ENCODE data around the gene RFTN2. TPM values are rescaled to one million over a fixed set of nuclear protein-coding genes. Genes with fewer than 3 reads are reported as not detected.
"Not testable (repeated sequence)": the region's sequence is repeated elsewhere in the genome, so short reads cannot be mapped to it uniquely, and the experiment has no call there.

Gene RFTN2, protein sequence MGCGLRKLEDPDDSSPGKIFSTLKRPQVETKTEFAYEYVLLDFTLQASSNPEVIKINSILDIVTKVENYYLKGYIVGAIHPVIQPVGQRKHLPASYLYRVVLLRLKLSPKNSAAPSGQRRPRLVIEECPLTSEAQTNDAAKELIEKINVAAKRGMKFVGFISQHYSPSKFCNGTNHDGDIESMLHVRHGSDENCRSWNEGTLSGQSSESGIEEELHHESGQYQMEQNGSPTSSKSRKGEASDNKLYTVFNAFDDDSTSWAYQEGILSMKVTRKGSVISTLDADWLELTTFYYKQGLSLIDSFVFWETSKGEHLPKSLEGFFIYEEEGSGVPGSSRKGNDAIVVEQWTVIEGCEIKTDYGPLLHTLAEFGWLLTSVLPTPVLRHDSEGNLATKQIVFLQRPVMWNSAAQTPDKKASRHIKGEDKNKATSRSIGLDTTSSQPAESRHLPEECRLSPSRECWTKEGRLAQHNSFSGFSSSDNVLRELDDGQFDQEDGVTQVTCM
- total RNA-seq (2014; rRNA removed; shearing (Covaris generic)), result 0.10 TPM in 1 of 2 replicates, not detected in the other

DNA sequence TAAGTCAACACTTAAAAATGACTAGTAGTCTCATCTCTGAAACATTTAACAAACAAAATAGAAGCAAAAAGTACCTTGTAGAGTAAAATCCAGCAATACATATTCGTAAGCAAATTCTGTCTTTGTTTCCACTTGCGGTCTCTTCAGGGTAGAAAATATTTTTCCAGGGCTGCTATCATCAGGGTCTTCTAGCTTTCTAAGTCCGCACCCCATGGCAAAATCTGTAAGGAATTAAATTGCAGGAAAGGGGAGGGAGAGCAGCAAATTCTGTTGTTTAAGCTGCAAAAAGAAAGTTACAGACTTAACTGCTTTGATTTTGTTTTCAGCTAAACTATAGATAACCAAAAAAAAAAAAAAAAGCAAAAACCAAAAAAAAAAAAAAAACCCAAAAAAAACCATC is at the start of gene RFTN2:
Gene RFTN2, minus strand, starts transcription at position 342 of the 400 bp plus-strand sequence. Its CDS starts 129 bp downstream, at position 213.
- no peak for DNase-seq (ENCODE audit: low read depth)

DNA sequence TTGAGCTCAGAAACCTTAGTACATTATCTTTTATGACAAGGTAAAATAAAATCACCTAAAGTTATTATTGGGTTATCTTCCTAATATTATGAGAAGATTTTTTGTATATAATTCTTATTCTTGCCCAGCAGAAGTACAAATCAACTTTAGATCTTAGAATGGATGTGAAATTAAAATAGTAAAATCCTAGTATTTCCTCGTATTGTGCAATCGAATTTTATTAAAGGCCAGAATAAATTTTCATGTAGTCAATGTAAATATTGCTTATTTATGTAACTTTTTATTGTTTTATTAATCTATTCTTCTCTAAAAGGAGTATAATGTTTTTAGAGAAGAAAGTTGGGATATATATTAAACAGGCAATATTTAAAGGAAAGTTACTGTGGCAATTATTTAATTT is 42.5 kb upstream of the RFTN2 start:
- DNase-seq (ENCODE audit: low read depth), result no peak

DNA sequence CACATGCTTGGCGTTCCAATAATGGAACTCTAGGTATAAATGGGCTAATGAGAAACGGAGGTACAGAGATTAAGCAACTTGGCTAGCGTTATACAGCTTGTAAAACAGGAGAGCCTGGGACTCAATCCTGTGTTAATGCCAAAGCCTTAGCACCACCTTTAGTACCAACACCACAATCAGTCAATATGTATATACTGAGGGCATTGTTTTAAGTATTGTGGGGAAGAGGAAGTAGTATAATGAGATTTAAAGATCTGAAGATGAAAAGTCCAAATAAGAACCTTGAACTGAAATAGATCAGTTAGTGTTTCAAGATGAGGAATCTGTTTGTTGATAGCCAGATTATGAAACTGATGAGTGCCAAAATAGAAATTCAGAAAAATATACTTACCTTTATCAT is 37.9 kb upstream of the RFTN2 start:
- DNase-seq (ENCODE audit: low read depth), result no peak

DNA sequence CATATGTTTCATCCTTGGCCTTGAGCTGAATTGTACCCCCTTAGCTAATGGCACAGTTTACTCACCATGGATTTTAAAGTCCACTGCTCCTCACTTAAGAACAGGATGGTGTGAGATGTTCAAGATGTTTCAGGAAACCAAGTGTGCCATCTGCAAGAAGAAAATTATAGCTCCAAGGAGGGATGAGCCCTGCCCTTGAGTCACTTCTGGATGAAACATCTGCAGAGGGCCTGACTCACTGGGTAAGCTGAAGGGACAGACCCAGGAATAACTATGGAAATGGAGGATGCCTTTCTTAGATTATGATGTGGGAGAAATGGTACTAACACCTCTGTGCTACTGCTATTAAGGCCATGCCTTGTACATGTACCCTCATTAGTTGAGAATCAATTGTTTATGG is 36.2 kb upstream of the RFTN2 start:
- peak; percentile 3 for DNase-seq (ENCODE audit: low read depth)

DNA sequence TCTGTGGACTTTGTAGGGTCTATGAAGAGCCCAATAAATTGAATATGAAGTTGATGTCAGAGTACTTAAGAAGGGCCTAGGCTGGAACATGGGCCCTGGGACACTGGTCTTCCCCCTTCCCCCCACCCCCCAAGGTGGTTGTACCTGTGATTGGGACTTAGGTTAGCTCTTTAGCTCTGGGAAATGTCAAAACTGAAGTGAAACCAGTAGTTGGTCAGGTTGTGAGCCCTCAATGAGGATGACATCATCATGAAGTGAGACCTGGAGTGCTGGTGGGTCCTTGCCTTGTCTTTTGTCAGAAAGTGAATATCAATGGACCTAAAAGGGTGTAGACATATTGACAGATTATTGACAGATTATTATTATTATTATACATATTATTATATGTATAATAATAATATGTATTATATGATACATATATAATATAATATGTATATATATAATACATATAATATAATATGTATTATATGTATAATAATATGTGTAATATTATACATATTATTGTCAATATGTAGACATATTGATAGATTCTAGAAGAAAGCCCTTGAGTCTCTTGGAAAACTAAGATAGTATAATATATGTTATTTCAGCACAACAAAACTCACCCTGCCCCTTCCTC is 35.1 kb upstream of the RFTN2 start:
- no peak for DNase-seq (ENCODE audit: low read depth)

DNA sequence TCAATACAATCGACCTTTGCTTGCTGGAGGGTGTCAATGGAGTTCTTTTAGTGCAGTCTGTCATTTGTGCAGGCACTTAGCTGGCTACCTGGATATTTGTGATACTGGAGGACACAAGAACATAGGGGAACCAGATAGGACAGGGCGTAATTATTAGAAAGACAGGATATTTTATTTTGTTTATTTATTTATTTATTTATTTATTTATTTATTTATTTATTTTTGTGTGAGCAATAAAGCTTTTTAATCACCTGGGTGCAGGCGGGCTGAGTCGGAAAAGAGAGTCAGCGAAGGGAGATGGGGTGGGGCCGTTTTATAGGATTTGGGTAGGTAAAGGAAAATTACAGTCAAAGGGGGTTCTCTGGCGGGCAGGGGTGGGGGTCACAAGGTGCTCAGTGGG is 33.8 kb upstream of the RFTN2 start:
- DNase-seq (ENCODE audit: low read depth), result not testable (repeated sequence)

DNA sequence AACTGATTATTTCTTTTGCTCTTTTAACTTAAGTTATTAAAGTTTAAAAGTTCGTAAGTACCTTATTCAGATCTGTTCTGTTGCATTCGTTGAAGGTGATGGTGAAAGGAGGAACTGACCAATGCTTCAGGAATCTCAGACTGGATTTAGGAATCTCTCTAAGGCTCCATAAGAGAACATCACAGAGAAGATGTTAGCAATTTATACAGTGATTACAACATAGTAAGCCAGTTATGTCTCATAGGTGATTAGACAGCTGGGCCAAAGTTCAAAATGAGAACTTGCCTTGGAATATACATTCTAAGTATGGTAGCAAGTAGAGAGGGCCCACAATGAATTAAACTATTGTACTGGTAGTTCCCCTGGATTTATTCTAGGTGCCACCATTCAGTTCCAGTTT is 32.9 kb upstream of the RFTN2 start:
- DNase-seq (ENCODE audit: low read depth), result peak; percentile 50

DNA sequence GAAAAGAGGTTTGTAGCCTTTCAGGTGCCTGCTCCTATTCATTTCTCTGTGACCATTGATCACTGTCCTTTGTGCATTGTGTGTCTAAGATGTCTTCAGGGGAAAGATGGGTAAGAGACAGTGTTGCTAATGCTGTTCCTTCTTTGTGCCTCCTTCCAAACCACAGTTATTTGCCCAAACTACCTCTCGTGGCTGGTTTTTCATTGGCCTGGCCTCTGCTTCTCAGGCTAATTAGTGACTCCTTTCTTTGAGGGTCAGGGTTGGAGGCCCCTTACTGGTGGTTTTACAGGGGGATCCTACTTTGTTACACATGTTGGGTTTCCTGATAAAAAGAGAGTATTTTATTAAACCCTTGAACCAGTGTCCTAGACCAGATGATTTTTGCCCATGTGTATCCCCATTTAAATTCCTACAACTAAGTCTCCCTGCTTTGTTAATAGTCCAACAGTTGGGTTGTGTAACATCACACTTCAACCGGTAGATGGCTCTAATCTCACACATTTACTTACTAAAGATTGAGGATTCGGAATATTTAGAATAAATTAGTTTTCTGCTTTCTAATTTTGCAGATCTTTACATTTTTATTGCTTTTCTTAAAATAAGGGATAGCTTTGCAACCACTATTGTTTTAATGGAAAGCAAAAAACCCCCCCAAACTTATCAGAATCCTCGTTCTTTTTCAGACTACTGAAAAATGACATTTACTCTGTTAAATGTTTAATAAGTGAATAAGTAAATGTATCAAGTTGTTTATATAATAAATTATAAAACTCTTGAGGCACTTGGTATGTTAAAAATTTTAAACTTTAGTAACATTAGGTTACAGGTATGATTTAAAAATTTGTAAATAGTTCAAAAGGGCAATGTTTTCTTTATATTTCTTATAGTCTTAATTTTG is 32.2 kb upstream of the RFTN2 start:
- peak; percentile 52 for DNase-seq (ENCODE audit: low read depth)

DNA sequence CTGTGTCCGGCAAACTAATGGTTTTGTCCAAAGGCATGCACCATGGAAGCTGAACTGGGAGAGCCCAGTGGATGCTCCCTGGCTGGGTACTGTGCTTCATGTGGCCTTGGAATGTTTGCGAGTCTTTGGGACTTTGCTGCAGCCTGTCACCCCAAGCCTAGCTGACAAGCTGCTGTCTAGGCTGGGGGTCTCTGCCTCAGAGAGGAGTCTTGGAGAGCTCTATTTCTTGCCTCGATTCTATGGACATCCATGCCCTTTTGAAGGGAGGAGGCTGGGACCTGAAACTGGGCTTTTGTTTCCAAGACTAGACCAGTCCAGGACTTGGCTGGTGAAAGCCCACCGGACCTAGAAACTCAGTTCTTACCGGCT is 31.4 kb upstream of the RFTN2 start:
- peak; percentile 5 for DNase-seq (ENCODE audit: low read depth)

DNA sequence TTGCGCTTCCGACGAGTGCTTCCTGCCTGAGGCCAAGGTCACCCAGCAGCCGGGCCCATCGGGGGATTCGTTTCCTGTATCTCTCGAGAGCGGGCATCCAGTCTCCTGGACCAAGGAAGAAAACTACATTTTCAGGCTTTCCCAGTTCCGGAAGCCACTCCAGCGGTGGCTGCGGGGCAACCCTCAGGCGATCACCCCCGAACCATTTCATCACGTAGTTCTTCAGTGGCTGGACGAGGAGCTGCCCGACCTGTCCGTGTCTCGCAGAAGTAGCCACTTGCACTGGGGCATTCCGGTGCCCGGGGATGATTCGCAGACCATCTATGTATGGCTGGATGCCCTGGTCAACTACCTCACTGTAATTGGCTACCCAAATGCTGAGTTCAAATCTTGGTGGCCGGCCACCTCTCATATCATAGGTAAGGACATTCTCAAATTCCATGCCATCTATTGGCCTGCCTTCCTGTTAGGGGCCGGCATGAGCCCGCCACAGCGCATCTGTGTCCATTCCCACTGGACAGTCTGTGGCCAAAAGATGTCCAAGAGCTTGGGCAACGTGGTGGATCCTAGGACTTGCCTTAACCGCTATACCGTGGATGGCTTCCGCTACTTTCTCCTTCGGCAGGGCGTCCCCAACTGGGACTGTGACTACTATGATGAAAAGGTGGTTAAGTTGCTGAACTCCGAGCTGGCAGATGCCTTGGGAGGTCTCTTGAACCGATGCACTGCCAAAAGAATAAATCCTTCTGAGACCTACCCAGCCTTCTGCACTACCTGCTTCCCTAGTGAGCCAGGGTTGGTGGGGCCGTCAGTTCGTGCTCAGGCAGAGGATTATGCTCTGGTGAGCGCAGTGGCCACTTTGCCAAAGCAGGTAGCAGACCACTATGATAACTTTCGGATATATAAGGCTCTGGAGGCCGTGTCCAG is 30.8 kb upstream of the RFTN2 start:
- peak; percentile 34 for DNase-seq (ENCODE audit: low read depth)

DNA sequence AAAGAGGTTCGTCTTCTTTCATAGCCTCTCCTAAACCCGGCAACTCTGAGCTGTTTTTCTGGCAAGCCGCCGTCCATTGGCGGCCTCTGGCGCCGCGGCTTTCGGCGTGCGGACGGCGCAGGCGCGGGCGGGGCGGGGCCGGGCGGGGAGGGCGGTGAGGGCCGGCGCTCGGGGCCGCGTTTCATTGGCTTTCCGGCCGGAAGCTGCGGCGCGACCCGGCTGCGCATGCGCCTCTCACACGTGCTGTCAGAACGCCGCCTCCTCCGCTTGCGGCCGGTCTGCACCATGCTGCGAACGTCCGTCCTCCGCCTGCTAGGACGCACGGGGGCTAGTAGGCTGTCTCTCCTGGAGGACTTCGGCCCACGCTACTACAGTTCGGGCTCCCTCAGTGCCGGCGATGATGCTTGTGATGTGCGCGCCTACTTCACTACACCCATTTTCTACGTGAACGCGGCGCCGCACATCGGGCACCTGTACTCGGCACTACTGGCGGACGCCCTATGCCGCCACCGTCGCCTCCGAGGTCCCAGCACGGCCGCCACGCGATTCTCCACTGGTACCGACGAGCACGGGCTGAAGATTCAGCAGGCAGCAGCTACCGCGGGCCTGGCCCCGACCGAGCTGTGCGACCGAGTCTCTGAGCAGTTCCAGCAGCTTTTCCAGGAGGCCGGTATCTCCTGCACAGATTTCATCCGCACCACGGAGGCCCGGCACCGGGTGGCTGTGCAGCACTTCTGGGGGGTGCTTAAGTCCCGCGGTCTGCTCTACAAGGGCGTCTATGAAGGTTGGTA is 29.9 kb upstream of the RFTN2 start, which contains the start of gene MARS2:
Gene MARS2, plus strand, starts transcription at position 249 of the 791 bp plus-strand sequence. Its CDS starts 37 bp downstream, at position 286.
- DNase-seq (ENCODE audit: low read depth), result peak; percentile 87

DNA sequence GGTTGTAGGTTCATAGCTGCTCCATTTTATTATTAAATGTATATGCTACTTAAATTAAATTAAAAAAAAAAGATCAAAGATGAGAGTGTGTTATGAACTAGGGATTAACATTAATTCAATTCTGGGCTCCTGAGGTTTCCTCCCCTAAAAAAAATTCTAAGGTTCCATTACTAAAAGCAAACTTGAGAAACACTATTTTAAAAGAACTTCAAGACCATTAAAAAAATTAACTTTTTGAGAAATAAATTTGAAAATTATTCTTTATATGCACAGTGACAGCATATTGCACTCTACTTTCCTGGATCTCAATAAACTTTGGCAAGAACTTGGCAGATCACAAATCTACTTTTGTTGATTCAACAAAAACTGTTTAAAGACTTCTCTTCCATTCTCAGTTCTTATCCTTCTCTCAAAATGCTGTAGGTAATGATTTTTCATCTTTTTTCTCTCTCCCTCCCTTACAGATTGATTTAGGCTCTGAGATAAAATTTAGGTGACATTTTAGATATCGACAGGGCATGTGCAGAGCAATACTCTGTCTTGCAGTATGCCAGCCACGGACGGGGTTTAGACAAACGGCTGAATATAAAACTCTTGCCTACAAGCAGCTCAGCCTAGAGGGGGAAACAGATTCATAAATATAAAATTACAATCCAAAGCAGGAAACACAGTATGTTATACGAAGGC is 29.2 kb upstream of the RFTN2 start:
- DNase-seq (ENCODE audit: low read depth), result no peak

DNA sequence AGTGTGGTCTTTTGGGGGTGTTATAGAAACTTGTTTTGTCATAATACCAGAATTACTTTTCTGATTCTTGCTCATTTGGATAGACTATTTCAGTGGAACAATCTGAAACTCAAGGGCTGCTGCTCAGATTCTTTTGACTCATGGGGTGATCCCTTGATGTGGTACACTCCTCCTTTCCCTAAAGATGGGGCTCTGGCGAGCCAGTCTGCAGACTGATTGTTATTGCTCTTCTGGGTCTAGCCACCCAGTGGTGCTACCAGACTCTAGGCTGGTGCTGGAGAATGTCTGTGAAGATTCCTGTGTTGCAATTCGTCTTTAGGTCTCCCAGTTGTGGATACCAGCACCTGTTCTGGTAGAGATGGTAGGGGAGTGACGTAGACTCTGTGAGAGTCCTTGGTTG is 25.6 kb upstream of the RFTN2 start:
- DNase-seq (ENCODE audit: low read depth), result no peak

DNA sequence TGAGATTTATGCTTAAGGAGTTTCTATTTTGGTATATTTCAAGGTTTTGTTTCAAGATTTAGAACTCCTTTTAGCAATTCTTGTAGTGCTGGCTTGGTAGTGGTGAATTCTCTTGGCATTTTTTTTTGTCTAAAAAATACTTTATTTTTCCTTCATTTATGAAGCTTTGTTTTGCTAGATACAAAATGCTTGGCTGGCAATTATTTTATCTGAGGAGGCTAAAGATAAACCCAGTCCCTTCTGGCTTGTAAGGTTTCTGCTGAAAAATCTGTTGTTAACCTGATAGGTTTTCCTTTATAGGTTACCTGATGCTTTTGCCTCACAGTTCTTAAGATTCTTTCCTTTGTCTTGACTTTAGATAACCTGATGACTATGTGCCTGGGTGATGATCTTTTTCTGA is 24.3 kb upstream of the RFTN2 start:
- DNase-seq (ENCODE audit: low read depth), result not testable (repeated sequence)

DNA sequence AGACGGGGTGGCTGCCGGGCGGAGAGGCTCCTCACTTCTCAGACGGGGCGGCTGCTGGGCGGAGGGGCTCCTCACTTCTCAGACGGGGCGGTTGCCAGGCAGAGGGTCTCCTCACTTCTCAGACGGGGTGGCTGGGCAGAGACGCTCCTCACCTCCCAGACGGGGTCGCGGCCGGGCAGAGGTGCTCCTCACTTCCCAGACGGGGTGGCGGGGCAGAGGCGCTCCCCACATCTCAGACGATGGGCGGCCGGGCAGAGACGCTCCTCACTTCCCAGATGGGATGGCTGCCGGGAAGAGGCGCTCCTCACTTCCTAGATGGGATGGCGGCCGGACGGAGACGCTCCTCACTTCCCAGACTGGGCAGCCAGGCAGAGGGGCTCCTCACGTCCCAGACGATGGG is 21.2 kb upstream of the RFTN2 start:
- DNase-seq (ENCODE audit: low read depth), result not testable (repeated sequence)

DNA sequence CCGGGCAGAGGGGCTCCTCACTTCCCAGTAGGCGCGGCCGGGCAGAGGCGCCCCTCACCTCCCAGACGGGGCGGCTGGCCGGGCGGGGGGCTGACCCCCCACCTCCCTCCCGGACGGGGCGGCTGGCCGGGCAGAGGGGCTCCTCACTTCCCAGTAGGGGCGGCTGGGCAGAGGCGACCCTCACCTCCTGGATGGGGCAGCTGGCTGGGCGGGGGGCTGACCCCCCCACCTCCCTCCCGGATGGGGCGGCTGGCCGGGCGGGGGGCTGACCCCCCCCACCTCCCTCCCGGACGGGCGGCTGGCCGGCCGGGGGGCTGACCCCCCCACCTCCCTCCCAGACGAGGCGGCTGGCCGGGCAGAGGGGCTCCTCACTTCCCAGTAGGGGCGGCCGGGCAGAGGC is 20.6 kb upstream of the RFTN2 start:
- not testable (repeated sequence) for DNase-seq (ENCODE audit: low read depth)

DNA sequence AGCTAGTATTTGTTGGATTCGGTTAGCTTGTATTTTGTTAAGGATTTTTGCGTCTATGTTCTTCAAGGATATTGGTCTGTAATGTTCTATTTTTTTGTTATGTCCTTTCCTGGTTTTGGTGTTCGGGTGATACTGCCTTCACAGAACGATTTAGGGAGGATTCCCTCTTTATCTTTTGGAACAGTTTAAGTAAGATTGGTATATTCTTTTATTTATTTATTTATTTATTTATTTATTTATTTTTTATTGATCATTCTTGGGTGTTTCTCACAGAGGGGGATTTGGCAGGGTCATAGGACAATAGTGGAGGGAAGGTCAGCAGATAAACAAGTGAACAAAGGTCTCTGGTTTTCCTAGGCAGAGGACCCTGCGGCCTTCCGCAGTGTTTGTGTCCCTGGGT is 19.8 kb upstream of the RFTN2 start:
- not testable (repeated sequence) for DNase-seq (ENCODE audit: low read depth)

DNA sequence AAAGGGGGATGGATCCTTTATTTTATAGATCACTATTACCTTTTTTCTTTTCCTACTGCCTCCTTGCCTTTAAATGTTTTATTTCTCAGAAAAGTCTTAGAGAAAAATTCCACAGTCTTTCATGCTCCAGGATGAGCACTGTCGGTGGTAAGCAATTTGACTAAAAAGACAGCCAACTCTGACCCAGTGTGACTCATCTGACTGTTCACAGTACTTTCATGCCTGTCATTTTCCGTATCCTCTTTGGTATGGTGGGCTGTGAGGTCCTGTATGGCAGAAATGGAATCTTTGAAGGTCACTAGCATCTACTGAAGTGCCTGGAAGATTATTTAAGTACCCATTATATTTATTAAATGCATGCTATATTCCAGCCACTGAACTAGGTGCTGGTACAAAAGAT is 2.1 kb upstream of the RFTN2 start:
- DNase-seq (ENCODE audit: low read depth), result peak; percentile 5

DNA sequence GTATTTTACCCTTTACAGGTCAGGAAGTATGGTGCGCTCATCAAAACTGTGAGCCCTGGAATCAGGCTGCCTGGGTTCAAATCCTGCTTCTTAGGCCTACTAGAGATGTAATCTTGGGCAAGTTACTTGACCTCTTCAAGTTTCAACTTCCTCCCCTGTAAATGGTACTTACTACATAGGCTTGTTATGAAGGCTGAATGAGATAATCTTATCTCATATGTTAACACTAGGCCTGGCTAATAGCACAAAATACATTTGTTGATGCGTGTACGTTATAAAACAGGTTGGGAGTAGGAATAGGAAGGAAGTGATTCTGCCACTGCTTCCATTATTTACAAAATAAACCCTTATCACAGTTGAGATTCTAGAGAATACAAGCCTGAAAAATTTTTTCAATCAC is 1.7 kb upstream of the RFTN2 start:
- DNase-seq (ENCODE audit: low read depth), result no peak

Measured in M059J (cell line).